Choroid plexus epithelial cell (primary cell): ENCODE measurements around the gene TYW1.
"Not testable (repeated sequence)": the region's sequence is repeated elsewhere in the genome, so short reads cannot be mapped to it uniquely, and the experiment has no call there.

Experiments used
- DNase-seq: peaks from one replicate; pipeline ENCODE4 v3.0.0-alpha.2; 2010; ENCODE audit warnings: low read depth
- H3K4me3 ChIP-seq: 2 replicates; pipeline ENCODE4 v1.5.1; 2011; ENCODE audit warnings: low read depth, mild to moderate bottlenecking, control low read depth, low read length, moderate library complexity
- TF ChIP-seq, protein P1 (sequence below): conservative IDR thresholded peaks from 2 replicates; pipeline ENCODE4 v1.5.1; 2011; ENCODE audit warnings: low read depth, mild to moderate bottlenecking, control low read depth, inconsistent platforms, low read length, moderate library complexity

Gene TYW1

DNA sequence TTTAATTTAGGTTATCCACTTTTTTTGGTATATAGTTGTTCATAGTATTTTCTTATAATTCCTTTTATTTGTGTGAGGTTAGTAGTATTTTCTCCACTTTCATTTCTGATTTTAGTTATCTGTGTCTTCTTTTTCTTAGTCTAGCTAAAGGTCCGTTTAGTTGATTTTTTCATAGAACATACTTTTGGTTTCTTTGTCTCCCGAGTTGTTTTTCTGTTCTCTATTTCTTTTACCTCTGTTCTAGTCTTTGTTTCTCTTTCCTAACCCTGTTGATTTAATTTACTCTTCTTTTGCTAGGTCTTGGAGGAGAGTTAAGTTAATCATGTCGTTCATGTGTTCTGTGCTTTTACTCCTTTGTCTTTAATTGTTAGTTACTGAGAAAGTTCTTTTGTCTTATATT lies 174.5 kb downstream of the TYW1 start:
- DNase-seq, result not testable (repeated sequence)

DNA sequence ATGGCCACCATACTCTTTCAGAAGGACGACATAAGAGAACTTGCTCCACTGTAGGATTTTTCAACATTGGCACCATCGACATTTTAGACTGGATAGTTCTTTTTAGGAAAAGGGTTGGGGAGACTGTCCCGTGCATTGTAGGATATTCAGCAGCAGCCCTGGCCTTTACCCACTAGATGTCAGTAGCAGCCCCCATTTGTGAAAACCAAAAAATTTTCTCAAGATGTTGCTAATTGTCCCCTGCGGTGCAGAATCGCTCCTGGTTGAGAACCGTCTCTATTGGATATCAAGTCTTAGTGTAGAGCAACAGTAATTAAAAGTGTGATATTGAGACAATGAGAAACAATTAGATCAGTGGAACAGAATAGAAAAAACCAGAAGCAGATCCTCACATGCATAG lies 180.1 kb downstream of the TYW1 start:
- not testable (repeated sequence) for DNase-seq, H3K4me3 ChIP-seq
- TF ChIP-seq, protein P1, sequence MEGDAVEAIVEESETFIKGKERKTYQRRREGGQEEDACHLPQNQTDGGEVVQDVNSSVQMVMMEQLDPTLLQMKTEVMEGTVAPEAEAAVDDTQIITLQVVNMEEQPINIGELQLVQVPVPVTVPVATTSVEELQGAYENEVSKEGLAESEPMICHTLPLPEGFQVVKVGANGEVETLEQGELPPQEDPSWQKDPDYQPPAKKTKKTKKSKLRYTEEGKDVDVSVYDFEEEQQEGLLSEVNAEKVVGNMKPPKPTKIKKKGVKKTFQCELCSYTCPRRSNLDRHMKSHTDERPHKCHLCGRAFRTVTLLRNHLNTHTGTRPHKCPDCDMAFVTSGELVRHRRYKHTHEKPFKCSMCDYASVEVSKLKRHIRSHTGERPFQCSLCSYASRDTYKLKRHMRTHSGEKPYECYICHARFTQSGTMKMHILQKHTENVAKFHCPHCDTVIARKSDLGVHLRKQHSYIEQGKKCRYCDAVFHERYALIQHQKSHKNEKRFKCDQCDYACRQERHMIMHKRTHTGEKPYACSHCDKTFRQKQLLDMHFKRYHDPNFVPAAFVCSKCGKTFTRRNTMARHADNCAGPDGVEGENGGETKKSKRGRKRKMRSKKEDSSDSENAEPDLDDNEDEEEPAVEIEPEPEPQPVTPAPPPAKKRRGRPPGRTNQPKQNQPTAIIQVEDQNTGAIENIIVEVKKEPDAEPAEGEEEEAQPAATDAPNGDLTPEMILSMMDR, result peak; percentile 50

More for the DNA sequence above, 174.5 kb downstream of the TYW1 start:
- H3K4me3 ChIP-seq, result not testable (repeated sequence)

DNA sequence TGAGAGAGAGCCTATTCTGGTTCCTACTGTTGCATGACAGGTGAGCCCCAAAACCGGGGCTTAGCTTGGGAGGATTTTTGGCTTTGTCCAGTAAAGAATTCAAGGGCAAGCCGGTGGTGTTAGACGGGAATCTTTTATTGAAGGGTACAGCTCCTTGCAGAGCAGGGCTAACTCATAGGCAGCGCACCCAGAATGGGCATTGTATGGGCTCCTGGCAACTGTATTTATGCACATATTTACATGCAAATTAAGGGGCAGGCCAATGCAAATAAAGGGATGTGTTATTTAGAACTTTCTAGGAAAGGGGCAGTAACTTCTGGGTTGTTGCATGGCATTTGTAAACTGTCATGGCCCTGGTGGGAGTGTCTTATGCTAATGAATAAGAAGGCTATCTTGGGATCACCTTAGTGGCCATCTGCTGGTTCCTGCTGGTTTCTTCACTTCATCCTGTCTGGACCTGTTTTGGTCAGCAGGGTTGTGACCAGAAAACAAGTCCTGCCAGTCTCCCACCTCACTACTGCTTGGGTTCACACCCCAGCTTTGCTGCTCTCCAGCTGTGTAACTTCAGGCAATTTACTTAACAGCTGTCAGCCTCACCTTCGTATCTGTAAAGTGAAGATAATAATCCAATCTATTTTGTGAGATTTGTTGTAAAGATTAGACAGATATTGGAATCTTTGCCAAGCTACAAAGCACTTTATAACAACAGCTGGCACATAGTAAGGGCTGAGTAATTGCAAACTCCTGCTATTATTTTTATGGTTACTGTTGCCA lies 182.5 kb downstream of the TYW1 start:
- H3K4me3 ChIP-seq, DNase-seq: not testable (repeated sequence)

DNA sequence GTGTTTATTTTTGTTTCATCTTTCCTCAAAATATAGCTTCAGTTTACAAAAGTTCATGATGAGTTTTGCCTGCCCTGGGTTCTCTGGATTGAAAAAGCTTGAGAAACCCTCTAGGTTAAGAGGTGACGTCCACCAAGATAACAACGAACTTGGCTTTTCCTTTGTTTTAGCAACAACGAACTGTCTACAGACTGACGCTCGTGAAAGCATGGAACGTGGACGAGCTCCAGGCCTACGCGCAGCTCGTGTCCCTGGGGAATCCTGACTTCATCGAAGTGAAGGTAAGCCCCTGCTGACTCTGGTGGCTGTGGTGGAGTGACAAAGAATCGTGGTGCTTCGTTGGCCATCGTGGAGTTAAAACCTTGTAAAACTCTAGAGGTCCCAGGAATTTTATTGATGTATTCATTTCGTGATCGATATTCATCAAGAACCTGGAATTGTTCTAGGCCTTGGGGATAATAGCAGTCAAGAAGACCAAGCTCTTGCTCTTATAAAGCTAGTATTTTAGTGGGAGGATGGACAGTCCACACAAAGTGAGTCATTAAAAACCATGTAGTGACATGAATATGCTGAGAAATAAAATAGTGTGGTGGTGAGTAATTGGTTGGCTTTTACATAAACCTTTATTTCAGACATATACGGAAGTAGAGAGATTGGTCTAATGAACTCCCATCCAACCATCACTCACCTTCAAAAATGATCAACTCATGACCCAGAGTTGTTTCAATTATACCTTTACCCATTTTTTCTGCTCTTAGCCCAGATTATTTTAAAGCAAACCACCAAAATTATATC lies 186.5 kb downstream of the TYW1 start:
- not testable (repeated sequence) for H3K4me3 ChIP-seq
- peak; percentile 74 for DNase-seq

DNA sequence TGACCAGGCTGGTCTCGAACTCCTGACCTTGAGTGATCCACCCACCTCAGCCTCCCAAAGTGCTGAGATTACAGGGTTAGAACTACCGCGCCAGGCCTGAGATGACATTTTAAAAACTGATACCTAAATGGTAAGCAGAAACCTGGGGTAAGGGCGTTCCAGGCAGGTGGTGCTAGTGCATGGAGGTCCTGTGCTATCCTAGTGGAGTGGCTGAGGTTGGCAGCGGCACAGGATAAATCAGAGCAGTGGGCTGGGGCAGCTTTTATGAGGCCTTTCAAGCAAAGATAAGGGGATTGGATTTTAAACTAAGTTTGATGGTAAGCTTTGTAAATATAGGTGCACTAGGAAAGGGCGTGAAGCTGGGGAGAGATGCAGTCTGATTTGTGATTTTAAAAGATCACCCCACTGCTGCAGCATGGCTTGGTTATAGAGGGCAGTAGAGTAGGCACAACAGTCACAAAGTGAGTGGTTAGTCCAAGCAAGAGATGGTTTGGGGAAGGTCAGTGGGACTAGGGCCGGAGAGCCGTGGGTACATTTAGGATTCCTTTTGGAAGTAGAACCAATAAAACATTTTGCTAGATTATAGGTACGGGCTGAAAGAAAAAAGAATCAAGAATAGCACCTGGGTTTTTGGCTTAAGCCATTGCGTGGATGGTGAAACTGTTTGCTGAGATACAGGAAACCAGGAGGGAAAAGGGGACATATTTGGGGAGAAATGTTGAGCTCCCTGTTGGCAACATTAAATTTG lies 188.5 kb downstream of the TYW1 start:
- DNase-seq, H3K4me3 ChIP-seq: not testable (repeated sequence)

DNA sequence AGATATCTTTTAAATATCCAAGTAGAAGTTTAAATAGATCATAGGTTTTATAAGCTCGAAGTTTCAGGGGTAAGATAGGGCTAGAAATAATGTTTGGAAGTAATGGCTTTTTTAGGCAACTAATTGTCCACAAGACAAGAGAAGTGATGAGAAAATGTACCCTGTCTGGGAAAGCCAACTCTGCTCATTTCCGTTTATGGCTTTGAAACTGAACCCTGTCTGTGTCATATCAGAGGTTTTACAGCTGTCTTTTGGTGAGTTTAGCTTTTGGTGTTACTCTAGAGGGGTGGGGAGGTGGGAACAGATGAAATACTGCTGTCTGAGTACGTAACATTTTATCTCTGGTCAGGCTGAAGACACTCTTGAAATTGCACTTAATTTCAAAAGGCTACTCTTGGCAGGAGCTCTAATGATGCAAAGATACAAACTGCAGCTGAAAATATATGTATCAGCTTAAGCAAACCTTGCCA lies 189.1 kb downstream of the TYW1 start:
- not testable (repeated sequence) for H3K4me3 ChIP-seq, DNase-seq

DNA sequence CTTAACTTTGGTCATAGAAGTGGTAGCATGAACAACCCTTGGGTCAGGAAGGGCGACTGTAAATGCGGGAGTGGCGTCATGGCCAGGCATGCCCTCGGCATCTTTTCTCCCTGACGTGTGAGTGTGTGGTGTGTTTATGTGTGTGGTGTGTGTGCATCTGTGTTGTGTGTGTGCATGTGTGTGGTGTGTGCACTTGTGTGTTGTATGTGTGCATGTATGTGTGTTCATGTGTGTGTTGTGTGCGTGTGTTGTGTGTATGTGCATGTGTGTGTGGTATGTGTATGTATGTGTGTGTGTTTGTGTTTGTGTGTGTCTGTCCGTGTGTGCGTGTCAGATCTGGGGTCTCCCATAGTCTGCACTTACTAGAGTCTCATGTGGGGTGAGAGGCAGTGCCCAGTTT lies 192.5 kb downstream of the TYW1 start:
- H3K4me3 ChIP-seq, DNase-seq: not testable (repeated sequence)

DNA sequence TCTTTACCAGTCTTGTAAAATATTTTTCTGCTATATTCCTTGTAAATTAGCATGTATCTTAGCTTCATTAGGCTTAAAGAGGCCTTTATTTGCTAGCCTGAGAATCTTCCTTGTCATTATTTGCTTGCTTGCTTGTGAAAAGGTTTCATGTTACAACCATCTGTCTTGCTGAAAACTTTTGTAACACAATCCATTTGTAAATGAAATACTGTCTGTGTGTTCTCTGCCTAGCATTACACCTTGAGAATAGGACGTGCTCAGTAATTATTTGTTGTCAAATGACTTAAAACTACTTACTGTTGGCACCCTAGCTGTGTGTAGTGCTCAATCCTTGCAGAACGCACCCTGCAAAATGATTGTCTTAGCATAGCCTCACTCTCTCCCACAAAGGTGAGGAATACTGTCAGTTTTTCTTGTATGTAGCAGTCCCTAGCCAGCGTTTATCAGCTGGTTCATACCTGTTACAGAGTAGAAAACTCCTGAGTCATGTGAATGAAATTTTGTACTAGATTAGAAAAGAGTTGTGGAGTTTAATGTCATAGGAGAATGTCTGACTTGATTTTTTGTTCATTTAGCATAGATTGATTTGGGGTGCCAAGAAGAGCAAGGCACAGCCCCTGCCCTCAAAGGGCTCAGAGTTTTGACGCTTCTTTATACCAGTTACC lies 193.3 kb downstream of the TYW1 start:
- not testable (repeated sequence) for DNase-seq, H3K4me3 ChIP-seq

DNA sequence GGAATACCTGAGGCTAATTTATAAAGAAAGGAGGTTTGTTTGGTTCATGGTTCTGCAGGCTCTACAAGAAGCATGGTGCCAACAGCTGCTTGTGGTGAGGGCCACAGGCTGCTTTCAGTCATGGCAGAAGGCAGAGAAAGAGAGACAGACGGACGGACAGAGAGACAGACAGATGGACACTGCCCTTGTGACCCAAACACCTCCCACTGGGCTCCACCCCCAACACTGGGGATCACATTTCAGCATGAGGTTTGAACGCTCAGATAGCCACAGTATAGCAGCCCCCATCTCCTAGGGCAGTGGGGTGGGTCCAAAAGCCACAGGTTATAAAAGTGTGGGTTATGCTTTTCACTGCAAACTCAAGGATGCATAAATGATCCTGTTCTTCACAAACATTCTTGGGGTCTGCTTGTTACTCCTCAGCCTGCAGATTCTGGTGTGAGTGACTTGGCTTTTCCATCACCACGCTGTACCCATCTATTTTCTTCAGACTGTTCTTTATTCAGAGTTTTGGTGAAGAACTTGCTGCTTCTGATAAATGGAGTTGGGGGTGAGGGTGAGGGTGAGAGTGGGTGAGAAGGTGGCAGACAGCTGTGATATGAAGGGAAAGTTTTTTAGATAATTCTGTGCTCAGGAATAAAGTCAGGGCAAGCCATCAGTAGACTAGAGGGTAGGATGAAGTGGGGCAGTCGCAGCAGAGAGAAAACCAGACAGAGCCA lies 194.5 kb downstream of the TYW1 start:
- not testable (repeated sequence) for DNase-seq, H3K4me3 ChIP-seq

DNA sequence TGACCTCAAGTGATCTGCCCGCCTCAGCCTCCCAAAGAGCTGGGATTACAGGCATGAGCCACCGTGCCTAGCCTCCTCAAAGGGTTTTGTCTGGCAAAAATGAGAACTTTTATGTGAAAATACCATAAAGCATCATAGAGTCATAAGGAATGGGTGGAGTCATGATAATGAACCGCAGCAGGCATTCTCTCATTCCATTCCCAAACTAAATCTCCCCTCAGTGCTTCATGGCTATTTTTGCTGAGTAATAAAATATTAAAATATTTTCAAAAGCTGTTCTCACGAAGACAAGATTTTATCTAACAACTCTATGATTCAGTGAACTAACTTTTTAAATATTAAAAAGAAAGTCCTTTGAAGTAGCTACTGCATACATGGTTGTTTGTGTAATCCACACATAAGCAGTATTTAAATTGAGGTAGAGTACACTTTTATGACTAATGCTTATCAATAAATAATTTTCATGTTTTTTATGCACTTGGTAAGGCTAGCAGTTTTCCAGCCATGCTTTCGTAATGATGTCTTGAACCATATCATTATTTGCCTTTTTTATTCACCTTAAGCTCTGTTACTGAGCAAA lies 195.6 kb downstream of the TYW1 start:
- H3K4me3 ChIP-seq, DNase-seq: not testable (repeated sequence)

DNA sequence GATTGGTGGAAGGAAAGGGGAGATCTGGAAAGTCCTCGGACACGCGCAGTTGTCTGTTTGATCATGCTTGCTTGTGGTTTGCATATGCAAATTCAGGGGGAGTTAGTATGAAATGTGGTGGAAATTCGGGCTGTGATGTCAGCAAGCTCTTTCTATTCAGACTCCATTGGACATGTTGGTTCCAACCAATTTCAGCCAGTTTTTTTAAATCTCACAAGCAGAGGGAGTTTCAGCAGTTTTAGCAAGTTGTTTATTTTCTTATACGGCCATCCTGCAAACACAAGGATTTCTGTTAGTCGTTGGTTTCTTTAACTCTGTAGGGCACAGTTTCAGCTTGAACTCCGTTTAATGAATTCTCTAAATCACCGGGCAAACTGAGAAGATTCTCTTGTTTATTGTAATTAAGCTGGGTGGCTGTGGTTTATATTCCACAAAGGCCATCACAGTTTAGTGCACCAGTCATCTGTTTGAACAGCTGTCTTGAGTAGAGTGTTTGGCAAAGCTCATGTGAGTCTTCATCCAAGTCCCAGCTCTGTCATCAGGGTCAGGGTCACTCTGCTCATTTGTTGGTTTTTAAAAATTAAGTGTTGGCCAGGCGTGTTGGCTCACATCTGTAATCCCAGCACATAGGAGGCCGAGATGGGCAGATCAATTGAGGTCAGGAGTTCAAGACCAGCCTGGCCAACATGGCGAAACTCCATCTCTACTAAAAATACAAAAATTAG lies 196.4 kb downstream of the TYW1 start:
- not testable (repeated sequence) for H3K4me3 ChIP-seq
- DNase-seq, result peak; percentile 73

DNA sequence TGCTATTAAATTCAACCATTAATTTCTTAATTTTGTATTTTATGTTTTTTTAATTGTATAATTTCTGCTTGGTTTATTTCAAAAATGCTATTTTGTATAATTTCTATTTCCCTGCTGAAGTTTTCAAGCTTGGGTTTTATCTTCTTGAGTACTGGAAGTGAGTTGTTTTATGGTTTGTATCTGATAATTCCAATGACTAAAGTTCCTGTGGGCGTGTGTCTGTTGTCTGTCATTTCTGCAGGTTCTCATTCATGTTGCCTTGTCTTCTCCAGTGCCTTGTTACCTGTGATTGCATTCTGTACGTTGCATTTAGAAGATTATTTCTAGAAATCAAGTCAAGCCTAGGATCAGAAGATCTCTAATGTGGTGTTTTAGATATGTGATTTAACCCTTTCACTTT lies 199.5 kb downstream of the TYW1 start:
- DNase-seq, H3K4me3 ChIP-seq: not testable (repeated sequence)

DNA sequence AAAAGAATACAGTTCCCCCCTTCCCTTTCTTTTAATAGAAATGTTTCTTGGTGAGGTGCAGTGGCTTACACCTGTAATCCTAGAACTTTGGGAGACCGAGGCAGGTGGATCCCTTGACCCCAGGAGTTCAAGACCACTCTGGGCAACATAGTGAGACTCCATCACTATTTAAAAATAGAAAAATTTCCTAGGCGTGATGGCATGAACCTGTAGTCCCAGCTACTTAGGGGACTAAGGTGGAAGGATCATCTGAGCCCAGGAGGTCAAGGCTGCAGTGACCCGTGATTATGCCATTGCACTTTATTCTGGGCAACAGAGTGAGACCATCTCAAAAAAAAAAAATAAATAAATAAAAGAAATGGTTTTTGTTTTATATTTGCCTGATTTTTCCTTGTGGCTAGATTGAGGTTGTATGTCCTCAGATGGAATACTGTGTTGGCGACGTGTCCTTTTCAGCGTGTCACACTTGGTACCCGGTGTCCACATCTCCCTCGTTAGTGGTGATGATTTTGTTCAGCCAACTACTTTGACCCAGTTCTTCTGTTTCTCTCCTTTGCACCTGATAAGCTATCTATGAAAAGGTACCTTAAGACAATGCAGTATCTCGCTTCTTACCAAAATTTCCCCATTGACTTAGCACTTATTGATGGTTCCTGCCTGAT lies 202.4 kb downstream of the TYW1 start:
- H3K4me3 ChIP-seq, DNase-seq: not testable (repeated sequence)

DNA sequence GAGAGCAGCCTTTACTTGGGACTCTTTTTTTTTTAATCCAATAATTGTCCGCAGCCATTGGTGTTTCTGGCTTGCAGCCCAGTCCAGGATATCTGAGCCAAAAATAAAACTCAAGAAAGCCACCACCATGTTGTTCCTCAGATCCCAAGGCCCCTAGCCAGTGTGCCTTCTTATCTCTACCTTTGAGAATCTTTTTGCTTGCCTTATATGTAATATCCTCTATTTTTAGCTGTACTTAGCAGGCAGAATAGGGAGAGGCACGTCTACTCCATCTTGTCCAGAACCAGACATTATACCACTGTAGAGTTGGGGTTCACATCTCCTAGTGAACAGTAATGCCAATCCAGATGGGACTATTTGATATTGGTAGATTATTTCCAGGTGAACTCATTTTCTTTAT lies 209.1 kb downstream of the TYW1 start:
- not testable (repeated sequence) for DNase-seq, H3K4me3 ChIP-seq
